Gastrocnemius medialis (tissue), 4 donors: ENCODE measurements around the gene MTRR.

Source experiments
- POLR2A ChIP-seq, 2 donors: fragments of 450-650 bp; IDR thresholded peaks; one replicate each; pipeline ENCODE4 v1.6.1; 2017; ENCODE audit warnings: antibody characterized with exemption in 2 of 2, mild to moderate bottlenecking in 2 of 2, moderate library complexity in 2 of 2
- TF ChIP-seq, protein P1 (sequence below), 5 experiments: fragments of 450-650 bp in 3 of 5; fragments of 200-600 bp in 2 of 5; sonication (generic) in 2 of 5; IDR thresholded peaks in 4 of 5; conservative IDR thresholded peaks in 1 of 5; 1 replicate in 4 of 5; 2 replicates in 1 of 5; pipeline ENCODE4 v1.5.1; 2016 to 2019; ENCODE audit warnings: antibody characterized with exemption in 5 of 5, mild to moderate bottlenecking in 3 of 5, moderate library complexity in 3 of 5

- TF ChIP-seq, protein P1, sequence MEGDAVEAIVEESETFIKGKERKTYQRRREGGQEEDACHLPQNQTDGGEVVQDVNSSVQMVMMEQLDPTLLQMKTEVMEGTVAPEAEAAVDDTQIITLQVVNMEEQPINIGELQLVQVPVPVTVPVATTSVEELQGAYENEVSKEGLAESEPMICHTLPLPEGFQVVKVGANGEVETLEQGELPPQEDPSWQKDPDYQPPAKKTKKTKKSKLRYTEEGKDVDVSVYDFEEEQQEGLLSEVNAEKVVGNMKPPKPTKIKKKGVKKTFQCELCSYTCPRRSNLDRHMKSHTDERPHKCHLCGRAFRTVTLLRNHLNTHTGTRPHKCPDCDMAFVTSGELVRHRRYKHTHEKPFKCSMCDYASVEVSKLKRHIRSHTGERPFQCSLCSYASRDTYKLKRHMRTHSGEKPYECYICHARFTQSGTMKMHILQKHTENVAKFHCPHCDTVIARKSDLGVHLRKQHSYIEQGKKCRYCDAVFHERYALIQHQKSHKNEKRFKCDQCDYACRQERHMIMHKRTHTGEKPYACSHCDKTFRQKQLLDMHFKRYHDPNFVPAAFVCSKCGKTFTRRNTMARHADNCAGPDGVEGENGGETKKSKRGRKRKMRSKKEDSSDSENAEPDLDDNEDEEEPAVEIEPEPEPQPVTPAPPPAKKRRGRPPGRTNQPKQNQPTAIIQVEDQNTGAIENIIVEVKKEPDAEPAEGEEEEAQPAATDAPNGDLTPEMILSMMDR (IDR thresholded peaks at IDR 0.05 in 4 of 5, conservative IDR thresholded peaks at IDR 0.05 in 1 of 5), result no peak
- TF ChIP-seq POLR2A (IDR thresholded peaks at IDR 0.05), result no peak
Observed at GRCh38 chr5:7872517-7873130, 3.7 kb downstream of the MTRR start.
